SK-N-SH (cell line): Measurements from ENCODE around the gene CISH. TPM values are rescaled to one million over a fixed set of nuclear protein-coding genes. Genes with fewer than 3 reads are reported as not detected.
A peak's percentile ranks its signal among the peaks of the same experiment; 100 is the strongest.

Source experiments
- CTCF ChIA-PET: fragments of 300-600, 350-600 bp; formaldehyde crosslinking; extraction: SDS; loops from one replicate; lab custom pipeline; 2021; lab: Yijun Ruan, JAX
- POLR2A ChIA-PET: fragments of 350-600 bp; sonication (Branson Sonifier 250); formaldehyde crosslinking; extraction: SDS; loops from one replicate; lab custom pipeline; 2020; ENCODE audit warnings: antibody characterized with exemption, inconsistent platforms; lab: Yijun Ruan, JAX
- DNase-seq: peaks from one replicate; pipeline ENCODE4 v3.0.0; 2012
- H2AFZ ChIP-seq: fragments of 200-600 bp; sonication (generic); 2 replicates; pipeline ENCODE4 v1.8.1; 2016; ENCODE audit warnings: antibody characterized with exemption, mild to moderate bottlenecking, low read depth
- H3F3A ChIP-seq: fragments of 200-600 bp; sonication (generic); replicated peaks from 2 replicates; pipeline ENCODE3; 2016; ENCODE audit warnings: antibody characterized with exemption, mild to moderate bottlenecking; ENCODE audit not compliant: insufficient read depth
- H3K27ac ChIP-seq, 2 experiments: fragments of 200-500 bp in 1 of 2; fragments of 200-600 bp in 1 of 2; sonication (Bioruptor generic) in 1 of 2; sonication (generic), shearing (Covaris generic) in 1 of 2; 2 replicates each; pipeline versions ENCODE4 v1.5.1 to v1.6.1; 2014 to 2016; ENCODE audit warnings: low read depth in 2 of 2, inconsistent platforms in 1 of 2, low read length in 1 of 2, mild to moderate bottlenecking in 1 of 2, mixed read lengths in 1 of 2
- H3K27me3 ChIP-seq: fragments of 200-600 bp; sonication (generic), shearing (Covaris generic); 2 replicates; pipeline ENCODE4 v1.6.1; 2016; ENCODE audit warnings: mixed run types; ENCODE audit not compliant: insufficient read depth
- H3K36me3 ChIP-seq, 2 experiments: fragments of 200-500 bp in 1 of 2; fragments of 200-600 bp in 1 of 2; sonication (Bioruptor generic) in 1 of 2; sonication (generic) in 1 of 2; replicated peaks in 1 of 2; 2 replicates each; pipeline versions ENCODE3 to v1.5.1; 2014 to 2016; ENCODE audit warnings: low read length in 1 of 2, mild to moderate bottlenecking in 1 of 2; ENCODE audit not compliant: insufficient read depth in 2 of 2, control insufficient read depth in 1 of 2
- H3K4me1 ChIP-seq, 2 experiments: fragments of 200-500 bp in 1 of 2; fragments of 200-600 bp in 1 of 2; sonication (Bioruptor generic) in 1 of 2; sonication (generic), shearing (Covaris generic) in 1 of 2; 2 replicates each; pipeline versions ENCODE4 v1.5.1 to v1.6.1; 2014 to 2016; ENCODE audit warnings: low read depth in 1 of 2, low read length in 1 of 2, mixed run types in 1 of 2; ENCODE audit not compliant: insufficient read depth in 2 of 2, control insufficient read depth in 1 of 2
- H3K4me2 ChIP-seq: fragments of 200-600 bp; sonication (generic), shearing (Covaris generic); 2 replicates; pipeline ENCODE4 v1.6.1; 2017; ENCODE audit warnings: mixed run types
- H3K4me3 ChIP-seq, 2 experiments: fragments of 200-500 bp in 1 of 2; fragments of 200-600 bp in 1 of 2; sonication (Bioruptor generic) in 1 of 2; sonication (generic), shearing (Covaris generic) in 1 of 2; 2 replicates each; pipeline versions ENCODE4 v1.5.1 to v1.8.1; 2014 to 2016; ENCODE audit warnings: low read depth in 2 of 2, inconsistent platforms in 1 of 2, low read length in 1 of 2, mild to moderate bottlenecking in 1 of 2, mixed read lengths in 1 of 2, moderate library complexity in 1 of 2
- H3K79me2 ChIP-seq: fragments of 200-600 bp; sonication (generic); 2 replicates; pipeline ENCODE4 v1.8.1; 2017; ENCODE audit warnings: mild to moderate bottlenecking; ENCODE audit not compliant: insufficient read depth
- H3K9ac ChIP-seq: fragments of 200-600 bp; sonication (generic); 2 replicates; pipeline ENCODE4 v1.6.1; 2017; ENCODE audit warnings: mixed run types
- H3K9me2 ChIP-seq: fragments of 200-600 bp; sonication (generic); 2 replicates; pipeline ENCODE4 v1.6.1; 2017; ENCODE audit warnings: mixed run types
- H3K9me3 ChIP-seq: fragments of 200-600 bp; sonication (generic); 2 replicates; pipeline ENCODE4 v1.6.1; 2017; ENCODE audit warnings: mixed run types, mild to moderate bottlenecking, moderate library complexity
- H4K20me1 ChIP-seq: fragments of 200-600 bp; sonication (generic); 2 replicates; pipeline ENCODE4 v1.6.1; 2017; ENCODE audit warnings: mild to moderate bottlenecking, mixed run types; ENCODE audit not compliant: insufficient read depth
- CHD2 ChIP-seq: fragments of 150-350 bp; IDR thresholded peaks from 2 replicates; pipeline ENCODE4 v1.6.1; 2018; ENCODE audit warnings: low read length; ENCODE audit not compliant: partially characterized antibody
- ELF1 ChIP-seq: IDR thresholded peaks from 2 replicates; pipeline ENCODE4 v1.4.0; 2012
- EZH2phosphoT487 ChIP-seq: fragments of 200-600 bp; sonication (generic); IDR thresholded peaks from 2 replicates; pipeline ENCODE4 v1.6.1; 2017; ENCODE audit warnings: low read depth, mixed run types, mild to moderate bottlenecking, antibody characterized with exemption, moderate library complexity, borderline replicate concordance
- FOSL2 ChIP-seq: IDR thresholded peaks from 2 replicates; pipeline ENCODE4 v1.4.0; 2012; ENCODE audit warnings: low read depth, mild to moderate bottlenecking, moderate library complexity, borderline replicate concordance
- GATA2 ChIP-seq: sonication (generic); formaldehyde crosslinking; IDR thresholded peaks from 2 replicates; pipeline ENCODE4 v1.5.0; 2020; ENCODE audit warnings: mild to moderate bottlenecking, missing genetic modification reagents
- POLR2AphosphoS5 ChIP-seq: IDR thresholded peaks from 2 replicates; pipeline ENCODE4 v1.6.1; 2012; ENCODE audit warnings: low read depth, low read length
- RAD21 ChIP-seq: IDR thresholded peaks from 2 replicates; pipeline ENCODE4 v1.6.1; 2012; ENCODE audit warnings: mild to moderate bottlenecking, low read length
- RCOR1 ChIP-seq: fragments of 150-350 bp; IDR thresholded peaks from 2 replicates; pipeline ENCODE4 v1.6.1; 2017; ENCODE audit warnings: antibody characterized with exemption, low read length
- RFX5 ChIP-seq: IDR thresholded peaks from 2 replicates; pipeline ENCODE4 v1.6.1; 2012; ENCODE audit warnings: mild to moderate bottlenecking, improper control_type of control experiment, low read length
- RXRA ChIP-seq: IDR thresholded peaks from 2 replicates; pipeline ENCODE4 v1.4.0; 2012; ENCODE audit warnings: low read depth, mild to moderate bottlenecking, borderline replicate concordance
- SMC3 ChIP-seq: IDR thresholded peaks from 2 replicates; pipeline ENCODE4 v1.6.1; 2012; ENCODE audit warnings: low read depth, low read length, improper control_type of control experiment
- TCF12 ChIP-seq: IDR thresholded peaks from 2 replicates; pipeline ENCODE4 v1.4.0; 2012
- WGBS: methylation state at CpG from one replicate; pipeline ENCODE4 v1.1.6; 2017; ENCODE audit warnings: low lambda C conversion rate; 5-methylcytosine and 5-hydroxymethylcytosine counted together
- polyA plus RNA-seq, 3 experiments: library from polyadenylated mRNA; depleted of rRNA; stranded (reverse); fragments of >200 nt; gene quantifications; 2 replicates each; pipeline ENCODE4 v1.2.3, GENCODE V29; 2012
- TF ChIP-seq, protein P1 (sequence below): IDR thresholded peaks from 2 replicates; pipeline ENCODE4; 2012
- TF ChIP-seq, protein P2 (sequence below): IDR thresholded peaks from 2 replicates; pipeline ENCODE4 v1.6.1; 2012; ENCODE audit warnings: mild to moderate bottlenecking, low read depth, low read length, moderate library complexity

Gene CISH
- polyA plus RNA-seq, 1 of the 3 experiments (the other 2 are of a cell fraction), result 2.6 TPM

DNA sequence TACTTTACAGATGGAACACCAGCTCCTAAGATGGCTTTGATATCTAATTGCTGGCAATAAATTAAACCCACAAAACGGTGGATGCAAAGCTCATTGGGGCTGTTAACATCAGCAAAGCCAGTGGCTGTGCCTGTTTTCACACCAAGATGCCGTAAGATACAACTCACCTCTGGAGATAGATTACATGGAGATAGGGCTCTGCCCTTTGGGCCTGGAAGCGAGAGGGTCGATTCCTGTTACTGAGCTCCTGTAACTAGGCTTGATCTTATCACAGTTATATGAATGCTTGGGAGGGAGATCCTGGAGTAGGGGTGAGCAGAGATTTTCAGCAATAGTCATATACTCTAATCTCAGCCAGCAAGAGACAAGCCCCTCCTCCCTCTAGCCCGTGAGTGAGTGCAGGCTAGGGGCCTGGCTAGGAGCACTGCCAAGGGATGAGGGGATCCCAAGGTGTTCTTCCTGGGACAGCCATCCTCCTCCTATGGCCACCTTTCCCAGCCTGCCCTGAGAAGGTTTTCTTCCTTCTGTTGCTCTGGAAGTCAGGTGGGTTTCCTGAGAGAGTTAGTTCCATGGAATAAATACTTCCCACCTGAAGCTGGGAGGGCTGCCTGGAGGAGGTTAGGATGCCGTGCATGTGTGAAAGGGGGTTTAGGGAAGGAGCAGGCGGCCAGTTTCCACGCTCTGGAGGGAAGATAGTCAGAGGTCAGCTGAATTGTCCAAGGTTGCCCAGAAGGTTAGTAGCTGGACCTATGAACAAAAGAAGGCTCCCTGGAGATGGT is 45.0 kb upstream of the CISH start:
- POLR2A ChIA-PET, result no interaction called here
- no peak for DNase-seq

DNA sequence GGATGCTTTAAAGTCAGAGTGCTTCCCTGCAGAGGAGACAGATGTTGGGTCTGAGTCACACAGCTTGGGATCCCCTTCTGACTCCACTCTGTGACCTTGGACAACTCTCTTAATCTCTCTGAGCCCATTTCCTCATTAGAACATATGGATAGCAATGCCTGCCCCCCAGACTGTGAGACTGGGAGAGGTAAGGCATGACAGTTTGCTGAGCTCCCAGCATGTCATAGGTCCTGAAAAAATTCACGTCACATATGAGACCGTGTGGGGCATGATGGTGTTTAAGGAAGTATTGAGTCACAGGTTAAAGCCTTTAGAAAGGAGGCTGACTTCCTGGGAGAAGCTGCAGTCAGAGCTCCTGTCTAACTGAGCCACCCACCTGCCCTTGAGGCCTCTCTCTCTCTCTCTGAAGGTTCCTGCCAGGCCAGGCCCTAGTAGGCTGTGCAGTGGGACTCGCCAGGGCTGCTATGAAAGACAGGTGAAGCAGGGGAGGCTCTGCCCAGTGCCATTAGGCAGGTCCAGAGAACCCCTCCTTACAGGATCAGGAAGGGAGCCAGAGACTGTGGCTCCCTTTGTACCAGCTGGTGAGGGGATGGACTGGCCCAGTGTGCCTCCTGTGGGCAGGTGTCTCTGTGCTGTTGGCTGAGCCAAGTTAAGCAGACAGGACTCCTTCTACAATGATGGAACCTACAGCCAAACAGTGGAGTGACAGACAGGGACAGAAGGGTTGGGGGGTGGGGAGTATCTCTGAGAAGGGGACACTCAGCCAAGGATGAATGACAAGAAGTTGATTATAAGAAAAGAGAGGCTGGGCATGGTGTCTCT is 43.6 kb upstream of the CISH start:
- no peaks in the 10 kb centered on the region for H4K20me1 ChIP-seq
- H3K9ac ChIP-seq, result no peak overlapping the region
- H3F3A ChIP-seq, result no peaks in the 10 kb centered on the region
- H3K9me2 ChIP-seq, result no peaks in the 10 kb centered on the region
- no peaks in the 10 kb centered on the region for H3K79me2 ChIP-seq
- H3K36me3 ChIP-seq, result no peaks in the 10 kb centered on the region
- POLR2A ChIA-PET, result no interaction called here
- no peaks in the 10 kb centered on the region for H3K27me3 ChIP-seq
- H3K4me3 ChIP-seq, result no peak overlapping the region
- CTCF ChIA-PET, result interaction anchor here (0.6 to 13.2 kb wide), 4 partner anchors 9 to 659 kb away, joined by 3 to 171 read pairs (median 4); partner anchors contain the start of gene MAPKAPK3
- H3K27ac ChIP-seq, result no peak overlapping the region
- 83% methylated on average over 2 of the region's 3 CpGs for whole genome bisulfite sequencing
- no peak for DNase-seq
- no peak overlapping the region for H2AFZ ChIP-seq
- TF ChIP-seq RFX5 (no peak), SMC3 (no peak), TCF12 (no peak)
- no peaks in the 10 kb centered on the region for H3K9me3 ChIP-seq
- peaks cover 0 to 9% of the 10 kb centered on the region in 2 experiments; a peak in 1 of 4 replicates for H3K4me1 ChIP-seq
- H3K4me2 ChIP-seq, result no peak overlapping the region

More for the DNA sequence above, 45.0 kb upstream of the CISH start:
- H3K9ac ChIP-seq, result no peak overlapping the region
- no peaks in the 10 kb centered on the region for H4K20me1 ChIP-seq
- CTCF ChIA-PET, result interaction anchor here (0.7 to 13.2 kb wide), 5 partner anchors 17 to 716 kb away, joined by 3 to 171 read pairs (median 4); partner anchors contain the start of gene MAPKAPK3
- WGBS, result 50% methylated on average over 7 of the region's 8 CpGs
- no peak overlapping the region for H2AFZ ChIP-seq
- peaks cover 0 to 9% of the 10 kb centered on the region in 2 experiments; a peak in 1 of 4 replicates for H3K4me1 ChIP-seq
- no peaks in the 10 kb centered on the region; the same call in 1 of the 2 replicates for H3K27me3 ChIP-seq
- H3K4me3 ChIP-seq, result no peak overlapping the region
- no peaks in the 10 kb centered on the region for H3K36me3 ChIP-seq
- H3K9me2 ChIP-seq, result no peaks in the 10 kb centered on the region
- H3K79me2 ChIP-seq, result no peaks in the 10 kb centered on the region
- no peaks in the 10 kb centered on the region for H3F3A ChIP-seq
- no peak overlapping the region for H3K4me2 ChIP-seq
- no peak overlapping the region for H3K27ac ChIP-seq
- no peaks in the 10 kb centered on the region for H3K9me3 ChIP-seq
- TF ChIP-seq FOSL2 (no peak), RAD21 (no peak), GATA2 (CRISPR knock-in tag) (peak; percentile 55)

DNA sequence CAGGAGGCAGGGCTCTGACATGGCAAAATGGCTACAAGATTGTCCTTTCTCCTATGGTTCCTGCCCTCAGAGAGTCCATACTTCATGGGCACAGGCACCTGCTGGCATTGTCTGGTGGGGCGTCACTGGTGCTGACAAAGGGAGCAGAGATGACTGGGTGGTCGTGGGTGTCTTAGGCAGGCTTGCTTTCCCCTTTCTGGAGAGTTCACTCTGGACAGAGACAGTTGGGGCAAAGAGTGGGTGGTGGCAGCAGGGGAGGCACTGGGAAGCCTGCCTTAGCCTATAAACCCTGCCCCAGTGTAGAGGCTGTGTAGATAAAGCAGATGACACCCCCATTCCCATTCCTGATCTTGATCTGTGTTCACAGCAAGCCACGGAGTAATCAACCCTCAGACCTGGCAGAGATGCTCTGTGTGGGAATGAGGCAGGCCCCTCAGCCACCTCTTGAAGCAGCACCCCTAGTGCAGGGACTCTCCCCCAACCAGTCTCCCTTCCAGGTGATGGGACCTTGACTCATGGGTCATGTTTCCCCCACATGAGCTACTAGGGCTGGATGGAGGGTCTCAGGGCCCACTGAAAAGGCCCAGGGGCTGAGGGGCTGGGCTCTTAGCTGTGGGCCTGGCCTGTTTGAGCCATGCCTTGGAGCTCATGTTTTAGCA is 42.5 kb upstream of the CISH start:
- CTCF ChIA-PET, result interaction anchor here (0.9 to 13.2 kb wide), 6 partner anchors 8 to 84 kb away, joined by 3 to 171 read pairs (median 9); partner anchors contain the start of genes HEMK1 and MAPKAPK3
- DNase-seq, result no peak
- no peaks in the 10 kb centered on the region for H3K79me2 ChIP-seq
- no peak overlapping the region for H2AFZ ChIP-seq
- H3K27ac ChIP-seq, result no peak overlapping the region
- peaks cover 0 to 17% of the 10 kb centered on the region in 2 experiments; a peak in 1 of 4 replicates for H3K4me1 ChIP-seq
- no peak overlapping the region for H3K4me2 ChIP-seq
- H3F3A ChIP-seq, result no peaks in the 10 kb centered on the region
- H3K4me3 ChIP-seq, result no peak overlapping the region
- no peaks in the 10 kb centered on the region for H3K9me3 ChIP-seq
- POLR2A ChIA-PET, result interaction anchor here (0.8 kb wide), 1 partner anchor 24 kb away, joined by 3 read pairs; no protein-coding TSS in a partner anchor
- no peaks in the 10 kb centered on the region for H3K27me3 ChIP-seq
- H3K36me3 ChIP-seq, result no peaks in the 10 kb centered on the region
- WGBS, result 55% methylated on average over 3 of the region's 3 CpGs
- H3K9me2 ChIP-seq, result no peaks in the 10 kb centered on the region
- H4K20me1 ChIP-seq, result no peaks in the 10 kb centered on the region
- no peak overlapping the region for H3K9ac ChIP-seq
- TF ChIP-seq CHD2, result no peak
- no peak for TF ChIP-seq POLR2AphosphoS5
- TF ChIP-seq RXRA, result no peak
- TF ChIP-seq RCOR1, result no peak
- TF ChIP-seq, protein P1, sequence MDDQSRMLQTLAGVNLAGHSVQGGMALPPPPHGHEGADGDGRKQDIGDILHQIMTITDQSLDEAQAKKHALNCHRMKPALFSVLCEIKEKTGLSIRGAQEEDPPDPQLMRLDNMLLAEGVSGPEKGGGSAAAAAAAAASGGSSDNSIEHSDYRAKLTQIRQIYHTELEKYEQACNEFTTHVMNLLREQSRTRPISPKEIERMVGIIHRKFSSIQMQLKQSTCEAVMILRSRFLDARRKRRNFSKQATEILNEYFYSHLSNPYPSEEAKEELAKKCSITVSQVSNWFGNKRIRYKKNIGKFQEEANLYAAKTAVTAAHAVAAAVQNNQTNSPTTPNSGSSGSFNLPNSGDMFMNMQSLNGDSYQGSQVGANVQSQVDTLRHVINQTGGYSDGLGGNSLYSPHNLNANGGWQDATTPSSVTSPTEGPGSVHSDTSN, result no peak
- TF ChIP-seq GATA2 (CRISPR knock-in tag), result no peak
- no peak for TF ChIP-seq ELF1
- TF ChIP-seq, protein P2, sequence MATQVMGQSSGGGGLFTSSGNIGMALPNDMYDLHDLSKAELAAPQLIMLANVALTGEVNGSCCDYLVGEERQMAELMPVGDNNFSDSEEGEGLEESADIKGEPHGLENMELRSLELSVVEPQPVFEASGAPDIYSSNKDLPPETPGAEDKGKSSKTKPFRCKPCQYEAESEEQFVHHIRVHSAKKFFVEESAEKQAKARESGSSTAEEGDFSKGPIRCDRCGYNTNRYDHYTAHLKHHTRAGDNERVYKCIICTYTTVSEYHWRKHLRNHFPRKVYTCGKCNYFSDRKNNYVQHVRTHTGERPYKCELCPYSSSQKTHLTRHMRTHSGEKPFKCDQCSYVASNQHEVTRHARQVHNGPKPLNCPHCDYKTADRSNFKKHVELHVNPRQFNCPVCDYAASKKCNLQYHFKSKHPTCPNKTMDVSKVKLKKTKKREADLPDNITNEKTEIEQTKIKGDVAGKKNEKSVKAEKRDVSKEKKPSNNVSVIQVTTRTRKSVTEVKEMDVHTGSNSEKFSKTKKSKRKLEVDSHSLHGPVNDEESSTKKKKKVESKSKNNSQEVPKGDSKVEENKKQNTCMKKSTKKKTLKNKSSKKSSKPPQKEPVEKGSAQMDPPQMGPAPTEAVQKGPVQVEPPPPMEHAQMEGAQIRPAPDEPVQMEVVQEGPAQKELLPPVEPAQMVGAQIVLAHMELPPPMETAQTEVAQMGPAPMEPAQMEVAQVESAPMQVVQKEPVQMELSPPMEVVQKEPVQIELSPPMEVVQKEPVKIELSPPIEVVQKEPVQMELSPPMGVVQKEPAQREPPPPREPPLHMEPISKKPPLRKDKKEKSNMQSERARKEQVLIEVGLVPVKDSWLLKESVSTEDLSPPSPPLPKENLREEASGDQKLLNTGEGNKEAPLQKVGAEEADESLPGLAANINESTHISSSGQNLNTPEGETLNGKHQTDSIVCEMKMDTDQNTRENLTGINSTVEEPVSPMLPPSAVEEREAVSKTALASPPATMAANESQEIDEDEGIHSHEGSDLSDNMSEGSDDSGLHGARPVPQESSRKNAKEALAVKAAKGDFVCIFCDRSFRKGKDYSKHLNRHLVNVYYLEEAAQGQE, result no peak
- no peak for TF ChIP-seq EZH2phosphoT487
